Measurements from ENCODE around the gene SF1. TPM values are rescaled to one million over a fixed set of nuclear protein-coding genes. Genes with fewer than 3 reads are reported as not detected.
A peak's percentile ranks its signal among the peaks of the same experiment; 100 is the strongest.

Gene SF1
- total and polyA plus RNA-seq, 12 donors, result 76.2 to 395 (median 213) TPM

GRCh38 chr11:64786308-64786707 lies 8.0 kb upstream of the SF1 start:
- no peak for TF ChIP-seq POLR2A (IDR thresholded peaks at IDR 0.05)
- TF ChIP-seq CTCF (IDR thresholded peaks at IDR 0.05), result no peak
- H3K27ac ChIP-seq, result no peak overlapping the region
- no peak overlapping the region for H3K4me3 ChIP-seq
- 85 to 91% (median 89%) methylated on average over 10 of the region's 10 CpGs for WGBS, 4 donors
- H3K36me3 ChIP-seq (replicated peaks in 1 of 2), result peaks cover 0 to 12% of the 10 kb centered on the region in 2 donors
- intact Hi-C loops (cut with DNase I), result loop anchor here in 1 of 2 donors (10.0 kb wide), 1 partner anchor 48 kb away; no protein-coding TSS in a partner anchor
- no peaks in the 10 kb centered on the region for H3K4me1 ChIP-seq (replicated peaks in 1 of 2)
- no peaks in the 10 kb centered on the region for H3K9me3 ChIP-seq (replicated peaks in 1 of 3)
- H3K27me3 ChIP-seq, result no peaks in the 10 kb centered on the region
- peak in 1 of 7 donors; percentile 18 for DNase-seq

GRCh38 chr11:64784813-64785581 lies 6.7 kb upstream of the SF1 start:
- Histone ChIP-seq H3K36me3 (replicated peaks in 1 of 2) (peaks cover 0 to 7% of the 10 kb centered on the region in 2 donors), H3K4me1 (replicated peaks in 1 of 2) (peaks cover 0 to 3% of the 10 kb centered on the region in 2 donors), H3K9me3 (replicated peaks in 1 of 3) (no peaks in the 10 kb centered on the region), H3K4me3 (no peak overlapping the region), H3K27ac (no peak overlapping the region), H3K27me3 (no peaks in the 10 kb centered on the region)
- intact Hi-C loops (cut with DNase I), result loop anchor here in 1 of 2 donors (10.0 kb wide), 1 partner anchor 50 kb away; no protein-coding TSS in a partner anchor
- no peak for TF ChIP-seq POLR2A (IDR thresholded peaks at IDR 0.05)
- TF ChIP-seq CTCF (IDR thresholded peaks at IDR 0.05), result no peak
- WGBS, 4 donors, result 86 to 91% (median 88%) methylated on average over 12 of the region's 12 CpGs
- peak in 1 of 7 donors; percentile 9 for DNase-seq

- H3K27ac ChIP-seq, result peak overlapping the region; percentile 86 to 100 (median 99)
- peak overlapping the region in 3 of 4 donors; percentile 61 to 97 (median 86) for H3K4me3 ChIP-seq
- peaks cover 0 to 39% of the 10 kb centered on the region in 2 donors for H3K36me3 ChIP-seq (replicated peaks in 1 of 2)
- no peaks in the 10 kb centered on the region for H3K9me3 ChIP-seq (replicated peaks in 1 of 3)
- peaks cover 21 to 49% of the 10 kb centered on the region in 2 donors for H3K4me1 ChIP-seq (replicated peaks in 1 of 2)
- H3K27me3 ChIP-seq, result no peaks in the 10 kb centered on the region
- intact Hi-C loops (cut with DNase I), result no loop called here
- no peak for TF ChIP-seq CTCF (IDR thresholded peaks at IDR 0.05)
- TF ChIP-seq POLR2A (IDR thresholded peaks at IDR 0.05), result no peak
- WGBS, 4 donors, result 0% methylated on average over 5 to 28 of the region's 28 CpGs; no CpG with 5 or more reads in 2 of the 4 donors
- no peak for DNase-seq
Observed at GRCh38 chr11:64778223-64778472, 194 bp downstream of the SF1 start.

GRCh38 chr11:64777449-64778222 lies 706 bp downstream of the SF1 start:
- intact Hi-C loops (cut with DNase I), result no loop called here
- TF ChIP-seq CTCF (IDR thresholded peaks at IDR 0.05) (no peak), POLR2A (IDR thresholded peaks at IDR 0.05) (peak in 1 of 2 donors; percentile 58)
- WGBS, 4 donors, result 0 to 1% (median 0%) methylated on average over 2 to 92 of the region's 98 CpGs
- H3K27ac ChIP-seq, result peak overlapping the region; percentile 86 to 100 (median 99)
- no peaks in the 10 kb centered on the region for H3K27me3 ChIP-seq
- DNase-seq, result peak; percentile 77 to 88 (median 83)
- no peaks in the 10 kb centered on the region for H3K9me3 ChIP-seq (replicated peaks in 1 of 3)
- peaks cover 0 to 44% of the 10 kb centered on the region in 2 donors for H3K36me3 ChIP-seq (replicated peaks in 1 of 2)
- peaks cover 21 to 54% of the 10 kb centered on the region in 2 donors for H3K4me1 ChIP-seq (replicated peaks in 1 of 2)
- H3K4me3 ChIP-seq, result peak overlapping the region in 2 of 4 donors; percentile 86 to 97

Data from adrenal gland (tissue), 12 donors.